HEK293 (cell line): Measurements from ENCODE around the gene TRPM5.

Experiments
- CTCF ChIA-PET: fragments of 350-600 bp; formaldehyde crosslinking; extraction: SDS; loops from one replicate; lab custom pipeline; 2021; ENCODE audit warnings: antibody characterized with exemption; lab: Yijun Ruan, JAX
- POLR2A ChIA-PET: fragments of 300-600 bp; formaldehyde crosslinking; extraction: SDS; loops from one replicate; lab custom pipeline; 2020; ENCODE audit warnings: antibody characterized with exemption, inconsistent platforms; lab: Yijun Ruan, JAX
- H3K27ac ChIP-seq: fragments of 200-500 bp; sonication (Bioruptor generic); 2 replicates; pipeline ENCODE4 v1.5.1; 2014; ENCODE audit warnings: low read depth, low read length, control low read depth, inconsistent platforms; ENCODE audit errors: extremely low read depth
- H3K36me3 ChIP-seq, 2 experiments: fragments of 200-500 bp in 1 of 2; sonication (Bioruptor generic) in 1 of 2; 1 replicate in 1 of 2; 2 replicates in 1 of 2; pipeline ENCODE4 v1.5.1; 2014 to 2017; ENCODE audit warnings: inconsistent platforms in 2 of 2, low read length in 2 of 2; ENCODE audit not compliant: control insufficient read depth in 2 of 2, insufficient read depth in 1 of 2
- H3K4me1 ChIP-seq: fragments of 200-500 bp; sonication (Bioruptor generic); 2 replicates; pipeline ENCODE4 v1.5.1; 2014; ENCODE audit warnings: mild to moderate bottlenecking, low read length, inconsistent platforms; ENCODE audit not compliant: control insufficient read depth, insufficient read depth
- H3K4me3 ChIP-seq: 2 replicates; pipeline ENCODE4 v1.5.1; 2011; ENCODE audit warnings: low read depth, mild to moderate bottlenecking, control low read depth, low read length, moderate library complexity
- H3K9me3 ChIP-seq: fragments of 200-500 bp; sonication (Bioruptor generic); 2 replicates; pipeline ENCODE4 v1.5.1; 2014; ENCODE audit warnings: low read depth, low read length, inconsistent platforms; ENCODE audit not compliant: control insufficient read depth, insufficient read depth
- IKZF3 ChIP-seq: fragments of 450-650 bp; IDR thresholded peaks from 2 replicates; pipeline ENCODE4 v1.5.0; 2018; ENCODE audit warnings: missing biosample characterization, mild to moderate bottlenecking, missing genetic modification characterization, moderate library complexity
- OVOL3 ChIP-seq: fragments of 450-650 bp; formaldehyde crosslinking; IDR thresholded peaks from 2 replicates; pipeline ENCODE4 v1.5.1; 2016; ENCODE audit warnings: missing biosample characterization, missing genetic modification characterization
- TRIM28 ChIP-seq: IDR thresholded peaks from 2 replicates; pipeline ENCODE4 v1.6.1; 2011; ENCODE audit warnings: low read length, control low read depth, borderline replicate concordance
- ZEB2 ChIP-seq: fragments of 450-650 bp; formaldehyde crosslinking; IDR thresholded peaks from 2 replicates; pipeline ENCODE4 v1.5.1; 2016; ENCODE audit warnings: missing biosample characterization, missing genetic modification characterization
- ZNF121 ChIP-seq: fragments of 450-650 bp; formaldehyde crosslinking; IDR thresholded peaks from 2 replicates; pipeline ENCODE4 v1.5.1; 2016; ENCODE audit warnings: missing biosample characterization, missing genetic modification characterization
- ZNF146 ChIP-seq: fragments of 450-650 bp; formaldehyde crosslinking; IDR thresholded peaks from 2 replicates; pipeline ENCODE4 v1.5.1; 2016; ENCODE audit warnings: missing biosample characterization, missing genetic modification characterization
- ZNF174 ChIP-seq: fragments of 450-650 bp; formaldehyde crosslinking; IDR thresholded peaks from 2 replicates; pipeline ENCODE4 v1.5.0; 2017; ENCODE audit warnings: missing biosample characterization, mild to moderate bottlenecking, missing genetic modification characterization
- ZNF175 ChIP-seq: fragments of 450-650 bp; formaldehyde crosslinking; IDR thresholded peaks from 2 replicates; pipeline ENCODE4 v1.5.1; 2016; ENCODE audit warnings: missing biosample characterization, missing genetic modification characterization
- ZNF311 ChIP-seq: fragments of 450-650 bp; formaldehyde crosslinking; IDR thresholded peaks from 2 replicates; pipeline ENCODE4 v1.5.1; 2017; ENCODE audit warnings: missing biosample characterization, missing genetic modification characterization, borderline replicate concordance
- ZNF394 ChIP-seq: fragments of 450-650 bp; formaldehyde crosslinking; IDR thresholded peaks from 2 replicates; pipeline ENCODE4 v1.5.1; 2016; ENCODE audit warnings: missing biosample characterization, missing genetic modification characterization, mild to moderate bottlenecking, moderate library complexity, borderline replicate concordance
- ZNF48 ChIP-seq: fragments of 450-650 bp; formaldehyde crosslinking; IDR thresholded peaks from 2 replicates; pipeline ENCODE4 v1.5.1; 2016; ENCODE audit warnings: missing biosample characterization, missing genetic modification characterization
- ZNF548 ChIP-seq: fragments of 450-650 bp; formaldehyde crosslinking; IDR thresholded peaks from 2 replicates; pipeline ENCODE4 v1.5.1; 2016; ENCODE audit warnings: missing biosample characterization, missing genetic modification characterization
- ZNF596 ChIP-seq: fragments of 450-650 bp; IDR thresholded peaks from 2 replicates; pipeline ENCODE4 v1.5.0; 2018; ENCODE audit warnings: missing biosample characterization, mild to moderate bottlenecking, missing genetic modification characterization, moderate library complexity
- TF ChIP-seq, protein P1 (sequence below): fragments of 450-650 bp; formaldehyde crosslinking; optimal IDR thresholded peaks from 2 replicates; pipeline ENCODE3; 2016; ENCODE audit warnings: missing biosample characterization, mild to moderate bottlenecking, missing genetic modification characterization
- TF ChIP-seq, protein P2 (sequence below): fragments of 450-650 bp; formaldehyde crosslinking; IDR thresholded peaks from 2 replicates; pipeline ENCODE4 v1.5.1; 2016; ENCODE audit warnings: missing biosample characterization, missing genetic modification characterization
- TF ChIP-seq, protein P3 (sequence below): fragments of 450-650 bp; formaldehyde crosslinking; IDR thresholded peaks from 2 replicates; pipeline ENCODE4 v1.5.1; 2016; ENCODE audit warnings: missing biosample characterization, missing genetic modification characterization
- TF ChIP-seq, protein P4 (sequence below): fragments of 450-650 bp; formaldehyde crosslinking; IDR thresholded peaks from 2 replicates; pipeline ENCODE4 v1.5.1; 2016; ENCODE audit warnings: missing biosample characterization, missing genetic modification characterization
- TF ChIP-seq, protein P5 (sequence below): fragments of 450-650 bp; formaldehyde crosslinking; IDR thresholded peaks from 2 replicates; pipeline ENCODE4 v1.5.1; 2016; ENCODE audit warnings: missing biosample characterization, missing genetic modification characterization, borderline replicate concordance

Gene TRPM5

DNA sequence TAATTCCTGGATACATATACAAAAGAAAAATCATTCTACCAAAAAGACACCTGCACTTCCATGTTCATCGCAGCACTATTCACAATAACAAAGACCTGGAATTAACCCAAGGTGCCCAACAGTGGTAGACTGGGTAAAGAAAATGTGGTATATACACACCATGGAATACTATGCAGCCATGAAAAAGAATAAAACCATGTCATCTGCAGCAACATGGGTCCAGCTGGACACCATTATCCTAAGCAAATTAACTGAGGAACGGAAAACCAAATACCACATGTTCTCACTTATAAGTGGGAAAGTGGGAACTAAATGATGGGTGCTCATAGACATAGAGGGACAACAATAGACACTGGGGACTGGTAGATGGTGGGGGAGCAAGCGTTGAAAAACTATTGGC, 4.5 kb downstream of the TRPM5 start:
- Histone ChIP-seq H3K27ac (no peak overlapping the region), H3K9me3 (no peaks in the 10 kb centered on the region), H3K36me3 (no peaks in the 10 kb centered on the region), H3K4me3 (no peak overlapping the region), H3K4me1 (no peaks in the 10 kb centered on the region)
- TF ChIP-seq, protein P1, sequence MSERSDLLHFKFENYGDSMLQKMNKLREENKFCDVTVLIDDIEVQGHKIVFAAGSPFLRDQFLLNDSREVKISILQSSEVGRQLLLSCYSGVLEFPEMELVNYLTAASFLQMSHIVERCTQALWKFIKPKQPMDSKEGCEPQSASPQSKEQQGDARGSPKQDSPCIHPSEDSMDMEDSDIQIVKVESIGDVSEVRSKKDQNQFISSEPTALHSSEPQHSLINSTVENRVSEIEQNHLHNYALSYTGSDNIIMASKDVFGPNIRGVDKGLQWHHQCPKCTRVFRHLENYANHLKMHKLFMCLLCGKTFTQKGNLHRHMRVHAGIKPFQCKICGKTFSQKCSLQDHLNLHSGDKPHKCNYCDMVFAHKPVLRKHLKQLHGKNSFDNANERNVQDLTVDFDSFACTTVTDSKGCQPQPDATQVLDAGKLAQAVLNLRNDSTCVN (tag by site-specific recombination), result no peak
- TF ChIP-seq, protein P2, sequence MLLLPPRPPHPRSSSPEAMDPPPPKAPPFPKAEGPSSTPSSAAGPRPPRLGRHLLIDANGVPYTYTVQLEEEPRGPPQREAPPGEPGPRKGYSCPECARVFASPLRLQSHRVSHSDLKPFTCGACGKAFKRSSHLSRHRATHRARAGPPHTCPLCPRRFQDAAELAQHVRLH (tag by site-specific recombination), result peak; percentile 59
- TF ChIP-seq ZNF121 (no peak), ZNF48 (no peak), IKZF3 (tag by site-specific recombination) (no peak), ZNF146 (tag by site-specific recombination) (peak; percentile 85), OVOL3 (tag by site-specific recombination) (no peak), ZNF175 (tag by site-specific recombination) (no peak), ZNF394 (no peak), ZNF311 (tag by site-specific recombination) (no peak), ZNF596 (tag by site-specific recombination) (no peak), TRIM28 (no peak)
- TF ChIP-seq, protein P3, sequence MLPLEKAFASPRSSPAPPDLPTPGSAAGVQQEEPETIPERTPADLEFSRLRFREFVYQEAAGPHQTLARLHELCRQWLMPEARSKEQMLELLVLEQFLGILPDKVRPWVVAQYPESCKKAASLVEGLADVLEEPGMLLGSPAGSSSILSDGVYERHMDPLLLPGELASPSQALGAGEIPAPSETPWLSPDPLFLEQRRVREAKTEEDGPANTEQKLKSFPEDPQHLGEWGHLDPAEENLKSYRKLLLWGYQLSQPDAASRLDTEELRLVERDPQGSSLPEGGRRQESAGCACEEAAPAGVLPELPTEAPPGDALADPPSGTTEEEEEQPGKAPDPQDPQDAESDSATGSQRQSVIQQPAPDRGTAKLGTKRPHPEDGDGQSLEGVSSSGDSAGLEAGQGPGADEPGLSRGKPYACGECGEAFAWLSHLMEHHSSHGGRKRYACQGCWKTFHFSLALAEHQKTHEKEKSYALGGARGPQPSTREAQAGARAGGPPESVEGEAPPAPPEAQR (tag by site-specific recombination), result no peak
- TF ChIP-seq, protein P4, sequence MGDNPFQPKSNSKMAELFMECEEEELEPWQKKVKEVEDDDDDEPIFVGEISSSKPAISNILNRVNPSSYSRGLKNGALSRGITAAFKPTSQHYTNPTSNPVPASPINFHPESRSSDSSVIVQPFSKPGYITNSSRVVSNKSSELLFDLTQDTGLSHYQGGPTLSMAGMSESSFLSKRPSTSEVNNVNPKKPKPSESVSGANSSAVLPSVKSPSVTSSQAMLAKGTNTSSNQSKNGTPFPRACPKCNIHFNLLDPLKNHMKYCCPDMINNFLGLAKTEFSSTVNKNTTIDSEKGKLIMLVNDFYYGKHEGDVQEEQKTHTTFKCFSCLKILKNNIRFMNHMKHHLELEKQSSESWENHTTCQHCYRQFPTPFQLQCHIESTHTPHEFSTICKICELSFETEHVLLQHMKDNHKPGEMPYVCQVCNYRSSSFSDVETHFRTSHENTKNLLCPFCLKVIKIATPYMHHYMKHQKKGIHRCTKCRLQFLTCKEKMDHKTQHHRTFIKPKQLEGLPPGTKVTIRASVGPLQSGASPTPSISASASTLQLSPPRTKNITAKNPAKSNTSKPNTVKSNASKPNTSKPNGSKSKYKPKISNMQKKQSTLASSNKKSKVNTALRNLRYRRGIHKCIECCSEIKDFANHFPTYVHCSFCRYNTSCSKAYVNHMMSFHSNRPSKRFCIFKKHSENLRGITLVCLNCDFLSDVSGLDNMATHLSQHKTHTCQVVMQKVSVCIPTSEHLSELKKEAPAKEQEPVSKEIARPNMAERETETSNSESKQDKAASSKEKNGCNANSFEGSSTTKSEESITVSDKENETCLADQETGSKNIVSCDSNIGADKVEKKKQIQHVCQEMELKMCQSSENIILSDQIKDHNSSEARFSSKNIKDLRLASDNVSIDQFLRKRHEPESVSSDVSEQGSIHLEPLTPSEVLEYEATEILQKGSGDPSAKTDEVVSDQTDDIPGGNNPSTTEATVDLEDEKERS, result peak; percentile 59; the same call in 1 of the 2 replicates
- POLR2A ChIA-PET, result no interaction called here
- CTCF ChIA-PET, result interaction anchor here (4.3 kb wide), 1 partner anchor 92 kb away, joined by 24 read pairs; no protein-coding TSS in a partner anchor

DNA sequence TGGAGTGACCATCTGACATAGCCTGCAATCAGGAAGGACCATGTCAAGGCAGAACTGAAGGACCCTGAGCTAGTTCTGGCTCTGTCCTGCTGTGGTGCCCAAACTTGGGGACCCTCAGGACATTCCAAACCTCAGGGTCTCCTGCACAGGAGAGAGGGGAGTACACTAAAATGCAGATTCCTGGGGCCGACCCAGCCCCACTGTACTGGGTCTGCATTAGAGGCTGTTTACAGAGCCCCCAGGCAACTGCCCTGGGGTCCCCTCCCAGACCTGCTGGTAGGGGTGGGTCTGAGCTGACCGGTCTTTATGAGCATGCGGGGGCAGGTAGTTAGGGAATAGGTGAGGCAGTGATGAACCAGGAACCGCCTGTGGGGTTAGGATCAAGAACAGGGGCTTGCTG, 6.8 kb downstream of the TRPM5 start:
- H3K36me3 ChIP-seq, result no peaks in the 10 kb centered on the region
- ChIA-PET CTCF (interaction anchor here (0.9 to 4.3 kb wide), 2 partner anchors 17 to 95 kb away, joined by 4 to 24 read pairs; no protein-coding TSS in a partner anchor), POLR2A (no interaction called here)
- no peaks in the 10 kb centered on the region for H3K4me1 ChIP-seq
- H3K4me3 ChIP-seq, result no peak overlapping the region
- no peaks in the 10 kb centered on the region for H3K9me3 ChIP-seq
- no peak overlapping the region for H3K27ac ChIP-seq
- no peak for TF ChIP-seq ZNF174
- TF ChIP-seq, protein P5, sequence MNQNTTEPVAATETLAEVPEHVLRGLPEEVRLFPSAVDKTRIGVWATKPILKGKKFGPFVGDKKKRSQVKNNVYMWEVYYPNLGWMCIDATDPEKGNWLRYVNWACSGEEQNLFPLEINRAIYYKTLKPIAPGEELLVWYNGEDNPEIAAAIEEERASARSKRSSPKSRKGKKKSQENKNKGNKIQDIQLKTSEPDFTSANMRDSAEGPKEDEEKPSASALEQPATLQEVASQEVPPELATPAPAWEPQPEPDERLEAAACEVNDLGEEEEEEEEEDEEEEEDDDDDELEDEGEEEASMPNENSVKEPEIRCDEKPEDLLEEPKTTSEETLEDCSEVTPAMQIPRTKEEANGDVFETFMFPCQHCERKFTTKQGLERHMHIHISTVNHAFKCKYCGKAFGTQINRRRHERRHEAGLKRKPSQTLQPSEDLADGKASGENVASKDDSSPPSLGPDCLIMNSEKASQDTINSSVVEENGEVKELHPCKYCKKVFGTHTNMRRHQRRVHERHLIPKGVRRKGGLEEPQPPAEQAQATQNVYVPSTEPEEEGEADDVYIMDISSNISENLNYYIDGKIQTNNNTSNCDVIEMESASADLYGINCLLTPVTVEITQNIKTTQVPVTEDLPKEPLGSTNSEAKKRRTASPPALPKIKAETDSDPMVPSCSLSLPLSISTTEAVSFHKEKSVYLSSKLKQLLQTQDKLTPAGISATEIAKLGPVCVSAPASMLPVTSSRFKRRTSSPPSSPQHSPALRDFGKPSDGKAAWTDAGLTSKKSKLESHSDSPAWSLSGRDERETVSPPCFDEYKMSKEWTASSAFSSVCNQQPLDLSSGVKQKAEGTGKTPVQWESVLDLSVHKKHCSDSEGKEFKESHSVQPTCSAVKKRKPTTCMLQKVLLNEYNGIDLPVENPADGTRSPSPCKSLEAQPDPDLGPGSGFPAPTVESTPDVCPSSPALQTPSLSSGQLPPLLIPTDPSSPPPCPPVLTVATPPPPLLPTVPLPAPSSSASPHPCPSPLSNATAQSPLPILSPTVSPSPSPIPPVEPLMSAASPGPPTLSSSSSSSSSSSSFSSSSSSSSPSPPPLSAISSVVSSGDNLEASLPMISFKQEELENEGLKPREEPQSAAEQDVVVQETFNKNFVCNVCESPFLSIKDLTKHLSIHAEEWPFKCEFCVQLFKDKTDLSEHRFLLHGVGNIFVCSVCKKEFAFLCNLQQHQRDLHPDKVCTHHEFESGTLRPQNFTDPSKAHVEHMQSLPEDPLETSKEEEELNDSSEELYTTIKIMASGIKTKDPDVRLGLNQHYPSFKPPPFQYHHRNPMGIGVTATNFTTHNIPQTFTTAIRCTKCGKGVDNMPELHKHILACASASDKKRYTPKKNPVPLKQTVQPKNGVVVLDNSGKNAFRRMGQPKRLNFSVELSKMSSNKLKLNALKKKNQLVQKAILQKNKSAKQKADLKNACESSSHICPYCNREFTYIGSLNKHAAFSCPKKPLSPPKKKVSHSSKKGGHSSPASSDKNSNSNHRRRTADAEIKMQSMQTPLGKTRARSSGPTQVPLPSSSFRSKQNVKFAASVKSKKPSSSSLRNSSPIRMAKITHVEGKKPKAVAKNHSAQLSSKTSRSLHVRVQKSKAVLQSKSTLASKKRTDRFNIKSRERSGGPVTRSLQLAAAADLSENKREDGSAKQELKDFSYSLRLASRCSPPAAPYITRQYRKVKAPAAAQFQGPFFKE (tag by site-specific recombination), result no peak
- TF ChIP-seq ZNF596 (tag by site-specific recombination), result no peak
- no peak for TF ChIP-seq ZEB2 (tag by site-specific recombination)
- no peak for TF ChIP-seq ZNF548
